Esophagus (tissue), 2 donors: ENCODE data around the gene ZNF260. TPM values are rescaled to one million over a fixed set of nuclear protein-coding genes. Genes with fewer than 3 reads are reported as not detected.
A peak's percentile ranks its signal among the peaks of the same experiment; 100 is the strongest.
"Not testable (repeated sequence)": the region's sequence is repeated elsewhere in the genome, so short reads cannot be mapped to it uniquely, and the experiment has no call there.

Source experiments
- H3K27ac ChIP-seq, 2 donors: one replicate each; pipeline ENCODE4 v1.5.1; 2013; ENCODE audit warnings: low read depth in 2 of 2, mild to moderate bottlenecking in 2 of 2, inconsistent platforms in 1 of 2, low read length in 1 of 2, moderate library complexity in 1 of 2
- H3K27me3 ChIP-seq, 2 donors: one replicate each; pipeline ENCODE4 v1.6.1; 2013; ENCODE audit warnings: low read length in 2 of 2, control low read depth in 1 of 2, mild to moderate bottlenecking in 1 of 2; ENCODE audit not compliant: insufficient read depth in 2 of 2, control insufficient read depth in 1 of 2
- H3K36me3 ChIP-seq, 2 donors: one replicate each; pipeline ENCODE4 v1.6.1; 2013; ENCODE audit warnings: low read length in 1 of 2; ENCODE audit not compliant: control insufficient read depth in 2 of 2, insufficient read depth in 2 of 2
- H3K4me1 ChIP-seq, 2 donors: one replicate each; pipeline ENCODE4 v1.6.1; 2013; ENCODE audit warnings: low read length in 1 of 2; ENCODE audit not compliant: control insufficient read depth in 2 of 2, insufficient read depth in 2 of 2
- H3K4me3 ChIP-seq, 2 donors: one replicate each; pipeline ENCODE4 v1.5.1; 2013; ENCODE audit warnings: low read length in 2 of 2, mild to moderate bottlenecking in 2 of 2, low read depth in 1 of 2, moderate library complexity in 1 of 2
- H3K9me3 ChIP-seq, 2 donors: one replicate each; pipeline ENCODE4 v1.6.1; 2013; ENCODE audit warnings: mild to moderate bottlenecking in 2 of 2, low read depth in 1 of 2, low read length in 1 of 2, moderate library complexity in 1 of 2; ENCODE audit not compliant: control insufficient read depth in 2 of 2, insufficient read depth in 1 of 2
- WGBS, 2 donors: extraction: QIAGEN DNeasy Blood & Tissue Kit; methylation state at CpG; one replicate each; pipeline ENCODE4 v1.1.7; 2013; 5-methylcytosine and 5-hydroxymethylcytosine counted together
- polyA plus RNA-seq, 2 donors: library from polyadenylated mRNA; stranded (reverse); fragments of 200-250 nt; gene quantifications; one replicate each; pipeline ENCODE4 v1.2.3, GENCODE V29; 2013
- donor health status: healthy with polysubstance abuse.
- donor health status: Bipolar disorder and iron deficiency.

Gene ZNF260
- polyA plus RNA-seq, 2 donors, result 2.7 to 2.8 TPM

DNA sequence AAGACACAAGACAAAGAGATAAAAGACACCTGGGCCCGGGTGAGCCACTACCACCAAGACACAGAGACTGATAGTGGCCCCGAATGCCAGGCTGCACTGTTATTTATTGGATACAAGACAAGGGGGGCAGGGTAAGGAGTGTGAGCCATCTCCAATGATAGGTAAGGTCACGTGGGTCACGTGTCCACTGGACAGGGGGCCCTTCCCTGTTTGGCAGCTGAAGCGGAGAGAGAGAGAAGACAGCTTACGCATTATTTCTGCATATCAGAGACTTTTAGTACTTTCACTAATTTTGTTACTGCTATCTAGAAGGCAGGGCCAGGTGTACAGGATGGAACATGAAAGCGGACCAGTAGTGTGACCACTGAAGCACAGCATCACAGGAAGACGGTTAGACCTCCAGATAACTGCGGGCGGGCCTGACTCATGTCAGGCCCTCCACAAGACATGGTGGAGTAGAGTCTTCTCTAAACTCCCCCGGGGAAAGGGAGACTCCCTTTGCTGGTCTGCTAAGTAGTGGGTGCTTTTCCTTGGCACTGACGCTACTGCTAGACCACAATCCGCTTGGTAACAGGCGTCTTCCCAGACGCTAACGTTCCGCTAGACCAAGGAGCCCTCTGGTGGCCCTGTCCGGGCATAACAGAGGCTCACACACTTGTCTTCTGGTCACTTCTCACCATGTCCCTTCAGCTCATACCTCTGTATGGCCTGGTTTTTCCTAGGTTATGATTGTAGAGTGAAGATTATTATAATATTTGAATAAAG lies 35.2 kb downstream of the ZNF260 start:
- H3K36me3 ChIP-seq, H3K27me3 ChIP-seq, H3K4me3 ChIP-seq, H3K27ac ChIP-seq, H3K4me1 ChIP-seq: not testable (repeated sequence)
- peaks cover 5 to 12% of the 10 kb centered on the region in 2 donors for H3K9me3 ChIP-seq
- 68% methylated on average over 18 of the region's 18 CpGs for WGBS, 2 donors

DNA sequence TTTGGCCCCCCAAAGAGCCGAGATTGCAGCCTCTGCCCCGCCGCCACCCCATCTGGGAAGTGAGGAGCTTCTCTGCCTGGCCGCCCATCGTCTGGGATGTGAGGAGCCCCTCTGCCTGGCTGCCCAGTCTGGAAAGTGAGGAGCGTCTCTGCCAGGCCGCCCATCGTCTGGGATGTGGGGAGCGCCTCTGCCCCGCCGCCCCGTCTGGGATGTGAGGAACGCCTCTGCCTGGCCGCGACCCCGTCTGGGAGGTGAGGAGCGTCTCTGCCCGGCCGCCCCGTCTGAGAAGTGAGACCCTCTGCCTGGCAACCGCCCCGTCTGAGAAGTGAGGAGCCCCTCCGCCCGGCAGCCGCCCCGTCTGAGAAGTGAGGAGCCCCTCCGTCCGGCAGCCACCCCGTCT lies 37.2 kb downstream of the ZNF260 start:
- not testable (repeated sequence) for H3K4me3 ChIP-seq, H3K36me3 ChIP-seq, H3K27me3 ChIP-seq, H3K27ac ChIP-seq, H3K9me3 ChIP-seq, H3K4me1 ChIP-seq
- WGBS, 2 donors, result 97 to 98% methylated on average over 17 to 29 of the region's 29 CpGs

DNA sequence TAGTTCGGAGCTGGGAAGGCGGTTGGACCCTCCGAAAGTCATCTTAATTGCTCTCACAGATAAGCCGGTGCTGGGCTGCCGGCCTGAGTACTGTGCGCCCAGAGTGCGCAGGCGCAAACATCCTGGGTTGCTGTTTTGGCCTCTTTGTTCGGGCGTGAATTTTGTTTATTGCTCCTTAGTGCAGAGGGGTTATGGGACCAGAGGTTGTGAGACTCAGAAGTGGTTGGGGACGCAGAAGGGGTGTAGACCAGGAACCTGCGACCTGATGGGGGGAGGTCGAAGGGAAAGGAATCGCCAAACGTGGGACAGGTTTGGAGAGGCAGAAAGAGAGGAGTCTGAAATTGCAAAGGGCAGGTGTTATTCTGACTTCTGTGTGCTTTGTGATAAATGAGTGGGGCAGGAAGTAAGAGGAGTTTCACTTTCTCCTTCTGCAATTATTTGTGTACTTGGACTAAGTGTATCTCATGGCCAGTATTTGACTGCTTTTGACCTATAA lies 38.1 kb downstream of the ZNF260 start:
- peaks cover 0 to 3% of the 10 kb centered on the region in 2 donors for H3K4me1 ChIP-seq
- H3K27ac ChIP-seq, result peak overlapping the region; percentile 98 to 99
- H3K4me3 ChIP-seq, result peak overlapping the region; percentile 78 to 89
- no peaks in the 10 kb centered on the region for H3K36me3 ChIP-seq
- H3K27me3 ChIP-seq, result no peaks in the 10 kb centered on the region
- H3K9me3 ChIP-seq, result no peaks in the 10 kb centered on the region
- 3 to 5% methylated on average over 15 of the region's 15 CpGs for WGBS, 2 donors

DNA sequence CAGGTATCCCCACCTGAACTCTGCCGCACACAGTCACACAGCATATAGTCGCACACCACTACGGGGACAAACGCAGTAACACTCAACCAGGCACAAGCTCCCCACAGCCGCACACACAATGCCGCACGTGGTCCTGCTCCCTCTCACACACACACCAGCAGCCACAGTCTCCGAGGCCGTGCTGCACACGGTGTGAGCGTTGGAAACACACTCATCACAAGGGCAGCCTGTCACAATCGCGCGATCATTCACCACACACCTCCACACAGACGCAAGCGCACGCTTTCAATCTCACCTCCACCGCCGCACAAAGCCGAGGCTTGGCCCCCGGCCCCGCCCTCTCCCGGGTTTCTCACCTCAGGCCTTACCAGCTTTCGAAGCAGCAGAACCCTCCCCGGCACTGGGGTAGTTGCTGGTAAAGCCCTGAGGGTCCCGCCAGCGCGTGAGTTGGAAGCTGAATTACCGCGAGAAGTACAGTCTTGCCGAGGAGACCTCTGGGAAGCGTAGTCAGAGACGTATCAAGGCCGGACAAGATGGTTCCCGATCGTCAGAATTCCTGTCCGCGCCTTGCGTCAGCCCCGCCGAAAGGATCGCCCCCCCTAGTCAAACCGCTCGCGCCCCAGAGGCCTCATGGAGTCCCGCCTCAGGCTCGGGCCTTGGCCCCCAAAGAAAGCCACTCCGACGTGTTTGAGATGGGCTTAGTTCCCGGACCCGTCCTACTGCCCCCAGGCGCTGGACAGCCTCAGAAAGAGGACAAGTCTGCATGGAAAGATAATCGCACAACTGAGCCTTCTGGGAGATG lies 38.8 kb downstream of the ZNF260 start, which contains the start of gene ZNF566:
ZNF566 (minus strand) TSS at position 444 of the 802 bp plus-strand sequence. CDS start 13,004 bp downstream, outside the sequence.
- 0% methylated on average over 53 of the region's 53 CpGs for WGBS, 2 donors
- Histone ChIP-seq H3K9me3 (no peaks in the 10 kb centered on the region), H3K36me3 (no peaks in the 10 kb centered on the region), H3K4me1 (peaks cover 0 to 3% of the 10 kb centered on the region in 2 donors), H3K27ac (peak within 1 kb of the TSS; percentile 98 to 99), H3K4me3 (peak within 1 kb of the TSS; percentile 78 to 89), H3K27me3 (no peaks in the 10 kb centered on the region)

DNA sequence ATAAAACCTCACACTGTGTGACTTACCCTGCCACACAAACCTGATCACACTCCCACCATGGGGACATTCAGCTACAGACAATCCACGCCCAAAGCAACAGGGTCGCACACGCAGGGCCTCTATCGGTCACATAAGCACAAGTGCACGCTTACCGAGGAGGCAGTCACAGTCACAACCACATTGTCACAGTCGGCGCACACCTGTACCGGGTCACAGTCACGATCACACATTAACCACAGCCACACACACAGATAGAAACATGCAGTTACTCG lies 39.3 kb downstream of the ZNF260 start:
- H3K27ac ChIP-seq, result peak overlapping the region; percentile 98 to 99
- 0 to 1% methylated on average over 11 of the region's 11 CpGs for WGBS, 2 donors
- peak overlapping the region; percentile 78 to 89 for H3K4me3 ChIP-seq
- H3K36me3 ChIP-seq, result no peaks in the 10 kb centered on the region
- no peaks in the 10 kb centered on the region for H3K9me3 ChIP-seq
- no peaks in the 10 kb centered on the region for H3K27me3 ChIP-seq
- H3K4me1 ChIP-seq, result peaks cover 0 to 3% of the 10 kb centered on the region in 2 donors

DNA sequence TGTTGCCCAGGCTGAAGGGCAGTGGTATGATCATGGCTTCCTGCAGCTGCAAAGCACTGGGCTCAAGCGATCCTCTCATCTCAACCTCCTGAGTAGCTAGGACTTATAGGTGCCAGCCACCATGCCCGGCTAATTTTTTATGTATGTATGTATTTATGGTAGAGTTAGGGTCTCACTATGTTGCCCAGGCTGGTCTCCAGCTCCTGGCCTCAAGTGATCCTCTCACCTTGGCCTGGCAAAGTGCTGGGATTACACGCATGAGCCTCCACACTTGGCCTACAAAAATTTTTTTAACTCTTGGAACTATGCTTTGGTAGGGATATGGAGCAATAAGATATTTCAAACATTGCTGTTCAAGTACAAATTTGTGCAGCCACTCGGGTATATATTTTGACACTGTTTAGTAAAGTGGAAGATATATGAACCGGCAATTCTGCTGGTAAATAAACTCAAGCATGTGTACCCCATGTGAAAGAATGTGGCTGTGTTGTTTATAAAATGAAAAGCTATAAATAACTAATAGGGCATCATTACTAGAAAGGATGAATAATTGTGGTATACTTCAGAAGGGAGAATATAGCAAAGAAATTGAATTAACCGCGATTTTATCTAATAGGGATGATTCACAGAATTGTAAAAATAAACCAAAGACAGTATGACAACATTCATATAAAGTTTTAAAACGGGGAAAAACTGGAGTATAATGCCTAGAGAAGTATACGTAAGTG lies 39.8 kb downstream of the ZNF260 start:
- Histone ChIP-seq H3K4me3 (peak overlapping the region; percentile 78 to 89), H3K36me3 (no peaks in the 10 kb centered on the region), H3K9me3 (no peaks in the 10 kb centered on the region), H3K27me3 (no peaks in the 10 kb centered on the region), H3K4me1 (peaks cover 0 to 3% of the 10 kb centered on the region in 2 donors), H3K27ac (peak overlapping the region; percentile 98 to 99)
- 42 to 46% methylated on average over 9 of the region's 9 CpGs for WGBS, 2 donors

DNA sequence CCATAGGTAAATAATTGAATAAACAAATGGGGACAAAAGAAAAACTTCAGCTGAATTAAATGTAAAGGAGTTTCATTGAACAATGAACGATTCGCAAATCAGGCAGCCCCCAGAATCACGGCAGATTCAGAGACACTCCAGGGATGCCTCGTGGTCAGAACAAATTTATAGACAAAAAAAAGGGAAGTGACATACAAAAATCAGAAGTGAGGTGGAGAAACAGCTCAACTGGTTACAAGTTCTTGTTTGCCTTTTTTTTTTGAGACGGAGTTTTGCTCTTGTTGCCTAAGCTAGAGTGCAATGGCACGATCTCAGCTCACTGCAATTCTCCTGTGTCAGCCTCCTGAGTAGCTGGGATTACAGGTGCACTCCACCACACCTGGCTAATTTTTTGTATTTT lies 44.4 kb downstream of the ZNF260 start:
- no peaks in the 10 kb centered on the region for H3K4me1 ChIP-seq
- H3K4me3 ChIP-seq, result no peak overlapping the region
- no peaks in the 10 kb centered on the region for H3K9me3 ChIP-seq
- 98% methylated on average over 6 of the region's 6 CpGs for WGBS, 2 donors
- H3K27me3 ChIP-seq, result no peaks in the 10 kb centered on the region
- H3K27ac ChIP-seq, result no peak overlapping the region
- no peaks in the 10 kb centered on the region for H3K36me3 ChIP-seq

DNA sequence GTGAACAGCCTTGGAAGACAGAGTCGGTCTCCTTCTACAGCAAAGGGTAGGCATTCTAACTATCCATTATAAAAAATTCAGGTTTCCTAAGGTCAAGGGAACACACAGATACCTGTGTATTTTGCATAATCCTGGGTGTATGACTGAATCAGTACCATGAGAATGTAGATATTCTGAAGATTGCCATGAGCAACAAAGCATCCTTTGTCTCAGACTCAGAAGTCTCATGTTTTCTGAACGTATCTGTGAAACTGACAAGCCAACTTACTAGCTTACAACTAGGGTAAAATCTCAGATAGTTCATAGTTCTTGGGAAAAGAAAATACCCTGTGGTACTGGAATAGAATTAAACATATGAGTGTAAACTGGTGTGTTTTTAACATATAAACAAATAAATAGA lies 45.2 kb downstream of the ZNF260 start:
- Histone ChIP-seq H3K36me3 (no peaks in the 10 kb centered on the region), H3K4me1 (no peaks in the 10 kb centered on the region), H3K4me3 (no peak overlapping the region), H3K9me3 (no peaks in the 10 kb centered on the region), H3K27me3 (no peaks in the 10 kb centered on the region), H3K27ac (no peak overlapping the region)
- 90 to 95% methylated on average over 2 of the region's 2 CpGs for WGBS, 2 donors
